AG04450 (cell line): ENCODE data around the gene DAGLA. TPM values are rescaled to one million over a fixed set of nuclear protein-coding genes. Genes with fewer than 3 reads are reported as not detected.

Source experiments
- CTCF ChIA-PET: fragments of 300-600, 350-600 bp; formaldehyde crosslinking; extraction: SDS; loops from one replicate; lab custom pipeline; 2022; ENCODE audit warnings: antibody characterized with exemption, inconsistent platforms; lab: Charles Lee
- POLR2A ChIA-PET: fragments of 350-600 bp; formaldehyde crosslinking; extraction: SDS; loops from one replicate; lab custom pipeline; 2021; ENCODE audit warnings: antibody characterized with exemption, inconsistent platforms; lab: Yijun Ruan, JAX
- DNase-seq: peaks from one replicate; pipeline ENCODE4 v3.0.0-alpha.2; 2011; ENCODE audit warnings: low read depth, low spot score
- H3K27ac ChIP-seq: one replicate; pipeline ENCODE4 v1.5.1; 2012; ENCODE audit warnings: low read depth, low read length, control low read depth
- H3K27me3 ChIP-seq: one replicate; pipeline ENCODE4 v1.6.0; 2012; ENCODE audit warnings: low read length; ENCODE audit not compliant: control insufficient read depth, insufficient read depth
- H3K4me3 ChIP-seq: 2 replicates; pipeline ENCODE4 v1.5.1; 2011; ENCODE audit warnings: mild to moderate bottlenecking, low read depth, low read length, control low read depth
- H3K9me3 ChIP-seq: 2 replicates; pipeline ENCODE4 v1.5.1; 2012; ENCODE audit warnings: low read length; ENCODE audit not compliant: control insufficient read depth, insufficient read depth
- CTCF ChIP-seq: IDR thresholded peaks from 2 replicates; pipeline ENCODE4 v1.5.1; 2011; ENCODE audit warnings: low read depth, low read length, control low read depth, inconsistent platforms
- polyA plus RNA-seq: library from polyadenylated mRNA; depleted of rRNA; stranded (reverse); fragments of >200 nt; gene quantifications from 2 replicates; pipeline ENCODE4 v1.2.3, GENCODE V29; 2011

Gene DAGLA
- polyA plus RNA-seq, 1 experiment = 1.1 TPM

DNA sequence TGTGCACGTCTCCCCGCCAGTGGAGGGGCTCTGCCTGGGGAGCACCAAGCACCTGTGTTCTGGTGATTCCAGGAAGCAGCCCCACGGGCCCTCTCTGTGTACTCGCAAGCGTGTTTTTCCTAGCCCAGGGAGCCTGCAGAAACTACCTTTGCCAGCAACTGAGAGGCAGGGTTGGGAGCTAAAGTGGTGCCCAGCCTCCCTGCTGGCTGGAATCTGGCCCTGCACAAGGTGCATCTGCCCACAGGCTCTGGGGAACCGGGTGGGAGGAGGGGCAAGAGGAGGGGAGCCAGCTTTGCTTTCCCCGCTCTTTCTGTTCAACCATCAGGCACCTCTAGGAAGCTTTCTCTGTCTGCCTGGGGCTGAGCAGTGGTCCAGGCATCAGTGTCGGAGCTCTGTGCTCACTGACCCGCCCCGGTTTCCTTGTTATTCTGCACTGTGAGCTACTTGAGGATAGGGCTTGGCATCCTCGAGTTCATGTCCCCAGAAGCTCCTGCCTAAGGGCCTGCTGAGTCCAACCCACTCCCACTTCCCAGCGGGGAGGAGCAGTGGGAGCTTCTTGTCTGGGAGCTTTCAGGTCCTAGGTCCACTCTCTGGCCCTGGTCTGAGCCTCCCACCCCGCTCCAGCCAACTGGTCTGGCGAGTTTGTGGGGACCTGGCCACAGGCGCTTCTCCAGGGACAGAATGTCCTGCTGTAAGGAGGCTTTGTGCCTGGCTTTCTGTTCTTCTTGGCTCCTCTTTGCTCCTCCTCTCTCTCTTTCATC lies 14.9 kb downstream of the DAGLA start:
- ChIA-PET CTCF (interaction anchor here (1.4 kb wide), 1 partner anchor 38 kb away, joined by 4 read pairs; no protein-coding TSS in a partner anchor), POLR2A (no interaction called here)
- no peak overlapping the region for H3K4me3 ChIP-seq
- DNase-seq = no peak
- peaks cover 13% of the 10 kb centered on the region for H3K27me3 ChIP-seq
- no peaks in the 10 kb centered on the region; the same call in 1 of the 2 replicates for H3K9me3 ChIP-seq
- TF ChIP-seq CTCF = peak; percentile 33
- no peak overlapping the region for H3K27ac ChIP-seq

DNA sequence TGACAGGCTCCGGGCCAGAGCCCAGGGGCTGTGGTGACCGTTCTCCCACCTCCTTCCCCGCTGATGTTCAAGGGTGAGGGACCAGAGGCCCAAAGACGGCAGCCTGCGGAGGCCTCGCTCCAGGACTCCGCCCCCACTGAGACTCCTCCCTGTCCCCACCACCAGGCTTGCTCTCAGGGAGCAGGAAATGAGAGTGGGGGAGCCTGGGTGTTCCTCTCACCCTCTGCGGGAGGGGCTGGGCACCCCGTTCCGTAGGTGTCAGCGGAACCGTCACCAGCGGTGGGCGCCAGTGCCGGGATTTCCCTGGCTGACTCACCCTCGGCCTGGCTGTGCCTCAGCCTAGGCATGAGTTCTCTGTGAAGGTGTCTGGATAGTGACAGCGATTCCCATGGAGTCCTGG lies 15.7 kb downstream of the DAGLA start:
- DNase-seq = no peak
- no peak for TF ChIP-seq CTCF
- ChIA-PET POLR2A (no interaction called here), CTCF (no interaction called here)
- H3K9me3 ChIP-seq = no peaks in the 10 kb centered on the region; the same call in 1 of the 2 replicates
- H3K27ac ChIP-seq = no peak overlapping the region
- no peak overlapping the region for H3K4me3 ChIP-seq
- H3K27me3 ChIP-seq = peaks cover 10% of the 10 kb centered on the region

GRCh38 chr11:61696602-61697001 lies 16.4 kb downstream of the DAGLA start:
- H3K27ac ChIP-seq = no peak overlapping the region

GRCh38 chr11:61697078-61697502 lies 16.9 kb downstream of the DAGLA start:
- no peak for TF ChIP-seq CTCF
- H3K4me3 ChIP-seq = no peak overlapping the region
- no peak for DNase-seq
- no peak overlapping the region for H3K27ac ChIP-seq
- ChIA-PET POLR2A (no interaction called here), CTCF (no interaction called here)
- no peaks in the 10 kb centered on the region; the same call in 1 of the 2 replicates for H3K9me3 ChIP-seq
- H3K27me3 ChIP-seq = peaks cover 4% of the 10 kb centered on the region

More at GRCh38 chr11:61696602-61697001, 16.4 kb downstream of the DAGLA start:
- H3K27me3 ChIP-seq = peaks cover 7% of the 10 kb centered on the region
- no peaks in the 10 kb centered on the region; the same call in 1 of the 2 replicates for H3K9me3 ChIP-seq
- H3K4me3 ChIP-seq = no peak overlapping the region
- CTCF ChIA-PET = no interaction called here
- DNase-seq = no peak
- POLR2A ChIA-PET = no interaction called here
- TF ChIP-seq CTCF = no peak

- no peak overlapping the region for H3K27ac ChIP-seq
- DNase-seq = no peak
- POLR2A ChIA-PET = no interaction called here
- CTCF ChIA-PET = interaction anchor here (1.1 to 1.3 kb wide), 2 partner anchors 14 to 36 kb away, joined by 3 to 4 read pairs; no protein-coding TSS in a partner anchor
- no peak overlapping the region for H3K4me3 ChIP-seq
- no peak for TF ChIP-seq CTCF
- H3K9me3 ChIP-seq = no peaks in the 10 kb centered on the region; the same call in 1 of the 2 replicates
- peaks cover under 1% of the 10 kb centered on the region for H3K27me3 ChIP-seq
Measured at GRCh38 chr11:61697764-61698163, 17.6 kb downstream of the DAGLA start.
